GM19372 (cell line): Measurements from ENCODE around the gene SCN1A.
"Not testable (repeated sequence)": the region's sequence is repeated elsewhere in the genome, so short reads cannot be mapped to it uniquely, and the experiment has no call there.

ENCODE experiments used
- ATAC-seq: cut with Tn5 transposase; IDR thresholded peaks from one replicate; pipeline ENCODE4 v1.9.1; 2021; ENCODE audit warnings: mild to moderate bottlenecking, low read depth, moderate library complexity; ENCODE audit not compliant: unreplicated experiment

Gene SCN1A

GRCh38 chr2:166127217-166128155 is at the start of gene SCN1A:
Gene SCN1A, minus strand, starts transcription at chr2:166128020. Its CDS starts 54,399 bp downstream, at chr2:166073621.
- no peak for ATAC-seq

GRCh38 chr2:166173263-166173662 is 45.4 kb upstream of the SCN1A start:
- ATAC-seq = no peak

GRCh38 chr2:166171216-166171615 is 43.4 kb upstream of the SCN1A start:
- no peak for ATAC-seq

- ATAC-seq = peak; percentile 47
These were observed 42.5 kb upstream of the SCN1A start for GRCh38 chr2:166170356-166170755.

GRCh38 chr2:166167449-166167848 is 39.6 kb upstream of the SCN1A start:
- no peak for ATAC-seq

DNA sequence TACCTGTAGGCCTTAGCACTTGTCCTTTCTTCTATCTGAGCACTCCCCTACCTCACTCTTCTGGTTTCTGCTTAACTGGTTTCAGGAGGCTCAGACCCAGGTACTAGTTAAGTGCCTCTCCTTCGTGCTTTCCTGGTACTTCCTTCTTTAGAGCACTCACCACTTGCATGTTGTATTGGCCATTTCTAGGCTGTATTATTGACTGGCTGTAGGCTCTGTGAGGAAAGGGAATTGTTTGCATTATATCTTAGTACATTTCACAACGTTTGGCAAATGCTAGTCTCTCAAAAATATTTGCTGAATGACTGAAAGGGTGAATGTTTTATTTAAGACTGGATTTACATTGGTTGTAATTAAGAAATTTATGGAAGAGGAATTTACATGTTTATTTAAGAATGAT is 36.0 kb upstream of the SCN1A start:
- ATAC-seq = no peak

- no peak for ATAC-seq
These were observed 30.7 kb upstream of the SCN1A start for GRCh38 chr2:166158546-166158945.

GRCh38 chr2:166157578-166157977 is 29.8 kb upstream of the SCN1A start:
- no peak for ATAC-seq

GRCh38 chr2:166156985-166157490 is 29.2 kb upstream of the SCN1A start:
- no peak for ATAC-seq

DNA sequence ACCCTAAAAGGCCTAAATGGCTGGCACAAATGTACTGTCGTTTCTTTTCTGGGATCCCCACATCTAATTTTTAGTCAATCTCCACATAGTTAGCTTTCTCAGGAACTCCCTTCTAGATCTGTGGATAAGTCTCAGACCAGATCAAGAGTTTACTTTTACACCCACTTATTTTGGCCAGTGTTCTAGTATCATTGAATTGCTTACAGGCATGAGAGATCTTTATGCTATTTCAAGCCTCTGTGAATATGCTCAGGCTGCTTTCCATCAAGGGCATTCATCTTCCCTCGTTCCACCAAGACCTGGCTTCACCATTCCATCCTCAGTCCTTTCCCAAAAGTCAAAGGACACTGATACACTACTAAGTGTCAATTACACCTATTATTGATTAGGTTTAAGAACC is 27.8 kb upstream of the SCN1A start:
- no peak for ATAC-seq

GRCh38 chr2:166154685-166155338 is 27.0 kb upstream of the SCN1A start:
- no peak for ATAC-seq

DNA sequence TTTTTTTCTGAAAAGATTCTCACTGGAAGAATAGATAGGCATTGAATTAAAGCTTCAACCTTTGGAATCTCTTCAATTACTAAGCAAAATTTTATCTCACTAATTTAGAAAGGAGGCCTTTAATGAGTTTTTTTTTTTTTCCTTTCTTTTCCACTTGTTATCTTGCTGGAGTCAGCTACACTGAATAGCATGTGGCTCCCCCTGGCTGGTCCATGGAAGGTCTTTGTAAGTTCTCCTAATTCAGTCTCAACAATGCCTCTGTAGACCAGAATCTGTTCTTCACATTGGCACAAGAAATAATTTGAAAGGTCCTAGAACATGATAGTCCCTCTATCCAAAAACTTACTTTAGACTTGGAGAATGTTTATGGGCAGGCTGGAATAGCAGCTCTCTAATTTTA is 24.2 kb upstream of the SCN1A start:
- ATAC-seq = no peak

GRCh38 chr2:166148500-166149400 is 20.9 kb upstream of the SCN1A start:
- no peak for ATAC-seq

DNA sequence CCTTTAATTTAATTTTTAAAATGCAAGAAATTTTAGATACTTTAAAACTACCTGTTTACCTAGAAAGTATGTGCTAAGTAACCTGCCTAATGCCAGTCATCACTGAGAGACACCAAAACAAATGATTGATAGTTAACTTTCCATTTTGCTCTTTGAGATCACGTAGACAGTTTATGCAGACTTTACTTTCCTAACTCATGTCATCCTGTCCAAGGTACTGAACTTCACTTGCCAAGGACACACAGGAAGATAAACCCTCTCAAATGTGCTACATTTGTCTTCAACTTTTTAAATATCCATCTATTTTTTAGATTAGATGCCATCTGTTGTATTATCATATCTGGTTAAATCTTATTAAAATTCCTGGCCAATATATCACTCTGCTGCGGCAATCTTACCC is 20.1 kb upstream of the SCN1A start:
- no peak for ATAC-seq

- ATAC-seq = no peak
These were observed 16.3 kb upstream of the SCN1A start for GRCh38 chr2:166144071-166144470.

DNA sequence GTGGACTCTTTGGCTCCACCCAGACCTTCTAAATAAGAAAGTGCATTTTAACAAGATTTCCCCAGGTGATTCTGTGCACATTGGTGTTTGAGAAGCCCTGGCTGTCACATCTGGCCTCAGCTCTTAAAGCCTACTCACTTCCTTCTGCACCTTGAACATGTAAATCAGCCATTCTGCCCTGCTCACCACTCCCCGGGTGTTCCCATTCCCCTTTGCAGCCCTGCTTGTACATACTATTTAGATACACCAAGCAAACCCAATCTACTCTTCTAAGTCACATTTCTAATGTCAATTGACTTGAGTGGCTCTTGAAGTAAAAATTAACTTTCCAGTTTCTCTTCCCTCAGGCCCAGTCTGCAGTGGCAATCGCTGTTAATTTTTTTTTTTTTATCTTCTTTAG is 13.1 kb upstream of the SCN1A start:
- ATAC-seq = no peak

DNA sequence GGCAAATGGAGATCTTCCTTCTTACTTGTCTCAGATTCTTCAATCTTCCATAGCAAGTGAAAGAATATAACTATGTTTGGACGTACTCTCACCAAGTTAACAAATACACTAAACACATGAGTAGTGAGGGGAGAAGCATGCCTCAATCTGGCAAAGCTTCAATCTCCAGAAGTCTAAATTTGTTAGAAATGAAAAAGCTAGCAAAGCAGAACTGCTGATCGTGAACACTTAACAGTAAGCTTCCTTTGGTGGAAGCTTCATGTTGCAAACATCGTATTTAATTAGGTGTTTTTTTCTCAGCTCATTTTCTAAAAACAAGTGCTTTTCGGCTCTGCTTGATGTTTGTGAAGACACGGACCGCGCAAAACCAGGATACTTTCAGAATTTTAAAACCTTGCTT is 12.7 kb upstream of the SCN1A start:
- no peak for ATAC-seq

- ATAC-seq = not testable (repeated sequence)
These were observed 11.7 kb upstream of the SCN1A start for GRCh38 chr2:166139479-166139878.

DNA sequence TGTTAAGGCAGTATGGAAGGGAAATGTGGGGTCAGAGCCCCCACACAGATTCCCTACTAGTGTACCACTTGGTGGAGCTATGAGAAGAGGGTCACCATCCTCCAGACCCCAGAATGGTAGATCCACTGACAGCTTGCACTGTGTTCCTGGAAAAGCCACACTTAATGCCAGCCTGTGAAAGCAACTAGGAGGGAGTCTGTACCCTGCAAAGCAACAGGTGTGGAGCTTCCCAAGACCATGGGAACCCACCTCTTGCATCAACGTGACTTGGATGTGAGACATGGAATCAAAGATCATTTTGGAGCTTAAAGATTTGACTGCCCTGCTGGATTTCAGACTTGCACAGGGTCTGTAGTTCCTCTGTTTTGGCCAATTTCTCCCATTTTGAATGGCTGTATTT is 10.8 kb upstream of the SCN1A start:
- no peak for ATAC-seq

DNA sequence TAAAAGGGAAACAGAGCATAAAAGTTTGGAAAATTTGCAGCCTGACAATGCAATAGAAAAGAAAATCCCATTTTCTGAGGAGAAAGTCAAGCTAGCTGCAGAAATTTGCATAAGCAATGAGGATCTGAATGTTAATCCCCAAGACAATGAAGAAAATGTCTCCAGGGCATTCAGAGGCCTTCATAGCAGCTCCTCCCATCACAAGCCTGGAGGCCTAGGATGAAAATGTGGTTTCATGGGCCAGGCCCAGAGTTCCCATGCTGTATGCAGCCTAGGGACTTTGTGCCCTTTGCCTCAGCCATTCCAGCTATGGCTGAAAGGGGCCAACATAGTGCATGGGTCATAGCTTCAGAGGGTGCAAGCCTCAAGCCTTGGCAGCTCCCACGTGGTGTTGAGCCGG is 10.3 kb upstream of the SCN1A start:
- ATAC-seq = no peak

DNA sequence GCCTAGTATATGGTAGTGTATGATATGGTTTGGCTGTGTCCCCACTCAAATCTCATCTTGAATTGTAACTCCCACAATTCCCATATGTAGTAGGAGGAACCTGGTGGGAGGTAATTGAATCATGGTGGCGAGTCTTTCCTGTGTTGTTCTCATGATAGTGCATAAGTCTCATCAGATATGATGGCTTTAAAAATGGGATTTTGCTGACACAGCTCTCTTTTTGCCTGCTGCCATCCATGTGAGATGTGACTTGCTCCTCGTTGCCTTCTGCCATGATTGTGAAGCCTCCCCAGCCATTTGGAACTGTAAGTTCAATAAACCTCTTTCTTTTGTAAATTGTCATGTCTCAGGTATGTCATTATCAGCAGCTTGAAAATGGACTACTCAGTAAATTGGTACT is 9.5 kb upstream of the SCN1A start:
- ATAC-seq = no peak
